Suprapubic skin (tissue), 4 donors: ENCODE data around the gene ORMDL2.

Experiments
- CTCF ChIP-seq, 2 donors: fragments of 200-600 bp in 1 of 2; fragments of 450-650 bp in 1 of 2; sonication (generic) in 1 of 2; IDR thresholded peaks; one replicate each; pipeline ENCODE4 v1.5.1; 2016 to 2019; ENCODE audit warnings: antibody characterized with exemption in 2 of 2, mild to moderate bottlenecking in 1 of 2, moderate library complexity in 1 of 2
- EP300 ChIP-seq: sonication (generic); formaldehyde crosslinking; IDR thresholded peaks from one replicate; pipeline ENCODE4 v1.6.1; 2017; ENCODE audit warnings: antibody characterized with exemption
- POLR2A ChIP-seq, 2 donors: fragments of 450-650 bp; IDR thresholded peaks; one replicate each; pipeline ENCODE4 v1.6.1; 2017; ENCODE audit warnings: antibody characterized with exemption in 2 of 2, mild to moderate bottlenecking in 2 of 2, moderate library complexity in 2 of 2
- POLR2AphosphoS5 ChIP-seq, 3 donors: sonication (generic); formaldehyde crosslinking; IDR thresholded peaks; one replicate each; pipeline ENCODE4 v1.6.1; 2017; ENCODE audit warnings: antibody characterized with exemption in 3 of 3

- TF ChIP-seq POLR2AphosphoS5 (IDR thresholded peaks at IDR 0.05) = no peak
- no peak for TF ChIP-seq CTCF (IDR thresholded peaks at IDR 0.05)
- TF ChIP-seq EP300 = no peak
- no peak for TF ChIP-seq POLR2A (IDR thresholded peaks at IDR 0.05)
These were observed 393 bp downstream of the ORMDL2 start for GRCh38 chr12:55818140-55818728.
